ENCODE data around the gene FAM219A.

Gene FAM219A

DNA sequence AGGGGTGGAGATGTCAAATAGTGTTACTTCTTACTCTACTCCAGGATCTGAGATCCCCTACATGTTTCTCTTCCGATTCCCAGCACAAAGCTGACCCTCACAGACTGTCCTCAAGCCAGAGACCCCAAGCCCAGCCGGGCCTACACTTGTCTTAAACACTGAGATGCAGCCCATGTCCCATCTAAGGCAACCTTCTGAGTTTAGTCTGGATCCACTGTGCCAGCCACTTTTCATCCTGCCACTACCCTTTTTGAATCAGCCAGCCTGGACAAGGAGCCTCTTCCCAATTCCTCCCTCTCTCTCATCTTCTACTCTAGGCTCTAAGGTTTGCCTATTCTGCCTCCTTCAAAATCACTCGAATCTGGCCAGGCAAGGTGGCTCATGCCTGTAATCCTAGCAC, 75.5 kb downstream of the FAM219A start:
- H3K4me3 ChIP-seq (ENCODE audit: low read depth, low read length): no peak overlapping the region
- DNase-seq (ENCODE audit: low read depth): no peak
- TF ChIP-seq, protein P1, sequence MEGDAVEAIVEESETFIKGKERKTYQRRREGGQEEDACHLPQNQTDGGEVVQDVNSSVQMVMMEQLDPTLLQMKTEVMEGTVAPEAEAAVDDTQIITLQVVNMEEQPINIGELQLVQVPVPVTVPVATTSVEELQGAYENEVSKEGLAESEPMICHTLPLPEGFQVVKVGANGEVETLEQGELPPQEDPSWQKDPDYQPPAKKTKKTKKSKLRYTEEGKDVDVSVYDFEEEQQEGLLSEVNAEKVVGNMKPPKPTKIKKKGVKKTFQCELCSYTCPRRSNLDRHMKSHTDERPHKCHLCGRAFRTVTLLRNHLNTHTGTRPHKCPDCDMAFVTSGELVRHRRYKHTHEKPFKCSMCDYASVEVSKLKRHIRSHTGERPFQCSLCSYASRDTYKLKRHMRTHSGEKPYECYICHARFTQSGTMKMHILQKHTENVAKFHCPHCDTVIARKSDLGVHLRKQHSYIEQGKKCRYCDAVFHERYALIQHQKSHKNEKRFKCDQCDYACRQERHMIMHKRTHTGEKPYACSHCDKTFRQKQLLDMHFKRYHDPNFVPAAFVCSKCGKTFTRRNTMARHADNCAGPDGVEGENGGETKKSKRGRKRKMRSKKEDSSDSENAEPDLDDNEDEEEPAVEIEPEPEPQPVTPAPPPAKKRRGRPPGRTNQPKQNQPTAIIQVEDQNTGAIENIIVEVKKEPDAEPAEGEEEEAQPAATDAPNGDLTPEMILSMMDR (IDR thresholded peaks at IDR 0.05; ENCODE audit: insufficient read depth, low read depth, low read length, missing control alignments): no peak

GRCh38 chr9:34382054-34382453, 76.3 kb downstream of the FAM219A start:
- DNase-seq (ENCODE audit: low read depth): no peak
- TF ChIP-seq, protein P1 (IDR thresholded peaks at IDR 0.05; ENCODE audit: insufficient read depth, low read depth, low read length, missing control alignments): no peak
- H3K4me3 ChIP-seq (ENCODE audit: low read depth, low read length): no peak overlapping the region

DNA sequence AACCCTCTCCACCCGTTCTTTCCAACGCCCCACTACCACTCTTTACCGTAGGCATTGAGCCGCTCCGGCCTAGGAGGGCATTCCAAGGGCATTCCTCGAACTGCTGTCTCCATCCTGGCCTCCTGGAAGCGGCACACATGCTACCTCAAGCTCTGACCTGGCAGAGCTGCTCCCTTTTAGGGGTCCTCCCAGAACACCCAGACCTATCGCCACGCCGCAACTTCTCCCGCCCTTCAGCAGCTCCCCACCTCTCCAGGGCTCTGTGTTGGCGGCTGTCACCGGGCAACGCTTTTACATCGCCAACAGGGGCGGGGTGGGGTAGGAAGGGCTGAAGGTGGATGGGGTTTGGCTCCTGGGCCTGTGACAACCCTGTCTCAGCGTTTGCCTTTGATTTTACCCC, 77.0 kb downstream of the FAM219A start:
- H3K4me3 ChIP-seq (ENCODE audit: low read depth, low read length): no peak overlapping the region
- TF ChIP-seq, protein P1 (IDR thresholded peaks at IDR 0.05; ENCODE audit: insufficient read depth, low read depth, low read length, missing control alignments): no peak
- DNase-seq (ENCODE audit: low read depth): no peak

- H3K4me3 ChIP-seq (ENCODE audit: low read depth, low read length): peak overlapping the region; percentile 14
- TF ChIP-seq, protein P1 (IDR thresholded peaks at IDR 0.05; ENCODE audit: insufficient read depth, low read depth, low read length, missing control alignments): no peak
- peak; percentile 82 for DNase-seq (ENCODE audit: low read depth)
Measured at GRCh38 chr9:34380511-34381315, 77.7 kb downstream of the FAM219A start.

DNA sequence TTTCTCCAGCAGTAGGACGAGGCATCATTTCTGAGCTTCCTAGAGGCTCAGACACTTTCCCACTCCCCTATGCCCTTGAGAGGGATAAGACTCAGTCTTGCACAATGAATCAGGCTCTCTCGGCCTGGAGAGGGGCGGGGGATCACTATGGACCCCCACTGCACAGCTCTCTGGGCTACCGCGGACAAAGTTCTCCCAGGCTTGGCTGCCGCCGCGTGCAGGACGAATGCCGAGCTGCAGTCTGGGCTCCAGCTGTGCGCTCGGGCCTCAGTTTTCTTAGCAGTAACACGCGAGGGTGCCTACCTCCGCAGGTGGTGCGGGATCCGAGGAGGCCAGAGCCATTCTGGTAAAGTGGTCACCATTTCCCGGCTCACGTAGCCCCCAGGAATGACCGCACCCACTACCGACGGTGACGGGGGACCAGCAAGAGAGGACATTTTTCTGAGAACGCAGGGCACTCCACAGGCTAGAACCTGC, 78.3 kb downstream of the FAM219A start:
- H3K4me3 ChIP-seq (ENCODE audit: low read depth, low read length): peak overlapping the region; percentile 5
- TF ChIP-seq, protein P1 (IDR thresholded peaks at IDR 0.05; ENCODE audit: insufficient read depth, low read depth, low read length, missing control alignments): no peak
- no peak for DNase-seq (ENCODE audit: low read depth)

GRCh38 chr9:34379334-34380033, 78.9 kb downstream of the FAM219A start:
- TF ChIP-seq, protein P1 (IDR thresholded peaks at IDR 0.05; ENCODE audit: insufficient read depth, low read depth, low read length, missing control alignments): peak; percentile 99
- peak; percentile 90 for DNase-seq (ENCODE audit: low read depth)
- peak overlapping the region; percentile 46 for H3K4me3 ChIP-seq (ENCODE audit: low read depth, low read length)

All from GM12865 (cell line).